T-cell (primary cell): Measurements from ENCODE around the gene INHBE. TPM values are rescaled to one million over a fixed set of nuclear protein-coding genes. Genes with fewer than 3 reads are reported as not detected.

Source experiments
- ATAC-seq, 4 experiments: fragments of 200-7000 bp in 3 of 4; fragments of 150-1000 bp in 1 of 4; cut with Tn5 transposase; replicated peaks in 1 of 4; 1 replicate in 3 of 4; 2 replicates in 1 of 4; pipeline ENCODE4 v1.10.0; 2021; ENCODE audit warnings: moderate library complexity in 3 of 4, mild to moderate bottlenecking in 2 of 4, moderate number of reproducible peaks in 1 of 4
- CTCF ChIA-PET, 2 donors: fragments of 300-600 bp; sonication (Branson Sonifier 250); formaldehyde crosslinking; loops; one replicate each; lab custom pipeline; 2022; ENCODE audit warnings: antibody characterized with exemption in 2 of 2; lab: Charles Lee
- POLR2A ChIA-PET, 2 donors: fragments of 300-600 bp; sonication (Branson Sonifier 250); formaldehyde crosslinking; loops; one replicate each; lab custom pipeline; 2022; ENCODE audit warnings: antibody characterized with exemption in 2 of 2; lab: Charles Lee
- DNase-seq, 35 experiments: peaks; one replicate each; pipeline versions ENCODE4 v3.0.0 to v3.0.0-alpha.2; 2013 to 2023
- H3K27ac ChIP-seq: one replicate; pipeline ENCODE4 v1.5.1; 2013; ENCODE audit warnings: low read length
- H3K27me3 ChIP-seq, 2 experiments: replicated peaks in 1 of 2; 1 replicate in 1 of 2; 2 replicates in 1 of 2; pipeline versions ENCODE4 v1.6.1 to v1.7.0; 2013; ENCODE audit warnings: low read length in 1 of 2, mixed read lengths in 1 of 2; ENCODE audit not compliant: control insufficient read depth in 2 of 2, insufficient read depth in 2 of 2; ENCODE audit errors: extremely low read depth in 1 of 2
- H3K36me3 ChIP-seq, 2 donors: 1 replicate in 1 of 2; 2 replicates in 1 of 2; pipeline versions ENCODE4 v1.6.1 to v1.7.0; 2013; ENCODE audit warnings: low read length in 1 of 2; ENCODE audit not compliant: control insufficient read depth in 2 of 2, insufficient read depth in 1 of 2; ENCODE audit errors: extremely low read depth in 1 of 2
- H3K4me1 ChIP-seq, 2 experiments: 1 replicate in 1 of 2; 2 replicates in 1 of 2; pipeline versions ENCODE4 v1.6.1 to v1.7.0; 2013; ENCODE audit warnings: low read length in 2 of 2, mixed read lengths in 1 of 2; ENCODE audit not compliant: insufficient read depth in 2 of 2, control insufficient read depth in 1 of 2; ENCODE audit errors: extremely low read depth in 1 of 2
- H3K4me3 ChIP-seq, 2 donors: 1 replicate in 1 of 2; 2 replicates in 1 of 2; pipeline versions ENCODE4 v1.5.1 to v1.7.0; 2013; ENCODE audit warnings: mild to moderate bottlenecking in 2 of 2, low read length in 1 of 2, moderate library complexity in 1 of 2; ENCODE audit not compliant: control insufficient read depth in 1 of 2; ENCODE audit errors: extremely low read depth in 1 of 2
- H3K9me3 ChIP-seq: 2 replicates; pipeline ENCODE4 v1.7.0; 2013
- H3K27ac Mint-ChIP-seq, 2 donors: one replicate each; pipeline ENCODE4 v1.8.0; 2020 to 2021; ENCODE audit warnings: mild to moderate bottlenecking in 2 of 2, mixed read lengths in 2 of 2
- H3K27me3 Mint-ChIP-seq, 2 donors: one replicate each; pipeline ENCODE4 v1.8.0; 2021 to 2022; ENCODE audit warnings: mixed read lengths in 2 of 2
- H3K36me3 Mint-ChIP-seq: one replicate; pipeline ENCODE4 v1.8.0; 2021; ENCODE audit warnings: mixed read lengths
- H3K4me1 Mint-ChIP-seq, 3 donors: one replicate each; pipeline ENCODE4 v1.8.0; 2020 to 2022; ENCODE audit warnings: mixed read lengths in 3 of 3, mild to moderate bottlenecking in 1 of 3
- H3K4me3 Mint-ChIP-seq, 3 donors: one replicate each; pipeline ENCODE4 v1.8.0; 2020 to 2022; ENCODE audit warnings: mild to moderate bottlenecking in 3 of 3, mixed read lengths in 3 of 3, moderate library complexity in 3 of 3
- H3K9me3 Mint-ChIP-seq, 3 donors: one replicate each; pipeline ENCODE4 v1.8.0; 2020 to 2022; ENCODE audit warnings: mixed read lengths in 3 of 3
- WGBS: methylation state at CpG from one replicate; pipeline ENCODE4 v1.1.5; 2013; ENCODE audit warnings: missing lambda C conversion rate; ENCODE audit not compliant: insufficient coverage; 5-methylcytosine and 5-hydroxymethylcytosine counted together
- total RNA-seq, 35 experiments: library from RNA in 6 of 35; stranded (reverse) in 6 of 35; fragments of 120-200 nt in 1 of 35; gene quantifications; one replicate each; pipeline versions ENCODE4 v1.2.1 to v1.2.4 and lab custom pipeline; 2013 to 2026

INHBE gene
- total RNA-seq, 5 donors from 2014 or later (not counting 1 experiment from before 2014, with no cell fraction given), result 0.09 to 0.13 (median 0.12) TPM; not detected in 2

DNA sequence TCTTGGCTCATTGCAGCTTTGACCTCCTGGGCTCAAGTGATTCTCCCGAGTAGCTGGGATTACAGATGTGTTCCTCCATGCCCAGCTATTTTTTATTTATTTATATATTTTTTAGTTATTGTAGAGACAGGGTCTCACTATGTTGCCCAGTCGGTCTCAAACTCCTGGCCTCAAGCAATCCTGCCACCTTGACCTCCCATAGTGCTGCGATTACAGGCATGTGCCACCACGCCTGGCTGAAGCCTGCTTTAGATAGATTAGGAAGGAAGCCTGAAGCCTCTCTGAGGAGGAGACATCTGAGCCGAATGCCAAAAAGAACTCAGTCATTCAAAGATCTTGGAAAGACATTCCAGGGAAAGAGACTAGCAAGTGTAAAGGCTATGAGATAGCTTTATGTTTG, 10.4 kb upstream of the INHBE start:
- H3K4me1 ChIP-seq, result no peaks in the 10 kb centered on the region
- Mint-ChIP-seq H3K36me3 (peaks cover 9% of the 10 kb centered on the region), H3K27ac (no peak overlapping the region), H3K27me3 (peaks cover 8 to 9% of the 10 kb centered on the region in 2 donors), H3K4me1 (no peaks in the 10 kb centered on the region), H3K9me3 (peaks cover 0 to 11% (median 6%) of the 10 kb centered on the region in 3 donors), H3K4me3 (no peak overlapping the region)
- H3K36me3 ChIP-seq, result no peaks in the 10 kb centered on the region
- ATAC-seq (no peak), DNase-seq (no peak)
- H3K27me3 ChIP-seq, result peaks cover 0 to 6% of the 10 kb centered on the region in 2 experiments
- POLR2A ChIA-PET, result no interaction called here
- CTCF ChIA-PET, result interaction anchor here in 1 of 2 donors (1.5 kb wide), 1 partner anchor 14 kb away, joined by 4 read pairs; no protein-coding TSS in a partner anchor
- H3K4me3 ChIP-seq, result no peak overlapping the region
- WGBS, result 100% methylated on average over 1 of the region's 5 CpGs
- no peaks in the 10 kb centered on the region for H3K9me3 ChIP-seq
- no peak overlapping the region for H3K27ac ChIP-seq

DNA sequence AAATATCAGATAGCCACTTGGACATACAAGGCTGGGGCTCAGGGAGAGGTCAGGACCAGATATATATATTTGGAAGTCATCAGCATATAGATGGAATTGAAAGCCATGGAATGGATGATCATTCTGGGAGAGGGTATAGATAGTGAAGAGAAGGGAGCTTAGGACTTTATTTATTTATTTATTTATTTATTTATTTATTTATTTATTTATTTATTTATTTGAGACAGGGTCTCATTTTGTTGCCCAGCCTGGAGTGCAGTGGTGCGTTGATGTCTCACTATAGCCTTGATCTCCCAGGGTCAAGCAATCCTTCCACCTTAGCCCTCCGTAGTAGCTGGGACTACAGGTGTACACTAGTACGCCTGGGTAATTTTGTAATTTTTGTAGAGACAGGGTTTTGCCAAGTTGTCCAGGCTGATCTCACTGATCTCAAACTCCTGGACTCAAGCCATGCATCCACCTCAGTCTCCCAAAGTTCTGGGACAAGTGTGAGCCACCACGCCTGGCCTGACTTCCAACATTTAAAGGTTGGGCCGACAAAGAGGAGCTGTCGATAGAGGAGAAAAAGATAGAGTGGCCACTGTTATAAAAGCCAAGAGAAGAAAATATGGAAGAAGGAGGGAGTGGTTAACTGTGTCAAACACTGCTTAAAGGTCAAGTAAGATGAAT, 8.7 kb upstream of the INHBE start:
- ChIA-PET CTCF (interaction anchor here (0.7 to 1.5 kb wide), 2 partner anchors 12 to 15 kb away, joined by 4 read pairs; no protein-coding TSS in a partner anchor), POLR2A (interaction anchor here in 1 of 2 donors (0.5 to 0.6 kb wide), 3 partner anchors 9 to 211 kb away, joined by 3 to 9 read pairs (median 3); no protein-coding TSS in a partner anchor)
- no peak overlapping the region for H3K4me3 ChIP-seq

DNA sequence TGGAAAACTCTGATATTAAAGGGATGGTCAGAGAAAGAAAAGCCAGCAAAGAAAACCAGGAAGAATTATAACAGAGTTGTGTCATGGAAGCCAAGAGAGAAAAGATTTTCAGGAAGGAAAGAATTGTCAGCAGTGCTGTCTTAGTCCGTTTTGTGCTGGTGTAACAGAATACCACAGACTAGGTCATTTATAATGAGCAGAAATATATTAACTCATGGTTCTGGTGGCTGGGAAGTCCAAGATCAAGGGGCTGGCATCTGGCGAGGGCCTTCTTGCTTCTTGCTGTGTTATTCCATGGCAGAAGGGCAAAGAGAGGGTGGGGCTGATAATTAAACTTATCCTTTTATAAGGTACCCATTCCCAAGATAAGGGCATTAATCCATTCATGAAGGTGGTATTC, 6.4 kb upstream of the INHBE start:
- POLR2A ChIA-PET, result interaction anchor here in 1 of 2 donors (0.7 kb wide), 1 partner anchor 8 kb away, joined by 7 read pairs; no protein-coding TSS in a partner anchor
- CTCF ChIA-PET, result interaction anchor here in 1 of 2 donors (0.6 kb wide), 1 partner anchor 27 kb away, joined by 8 read pairs; no protein-coding TSS in a partner anchor
- no peaks in the 10 kb centered on the region for H3K27me3 Mint-ChIP-seq
- no peak overlapping the region for H3K27ac Mint-ChIP-seq
- Histone ChIP-seq H3K27me3 (peaks cover 0 to 18% of the 10 kb centered on the region in 2 experiments), H3K36me3 (no peaks in the 10 kb centered on the region), H3K27ac (no peak overlapping the region), H3K4me1 (no peaks in the 10 kb centered on the region), H3K9me3 (no peaks in the 10 kb centered on the region), H3K4me3 (no peak overlapping the region)
- no peaks in the 10 kb centered on the region for H3K4me1 Mint-ChIP-seq
- no peaks in the 10 kb centered on the region for H3K9me3 Mint-ChIP-seq
- DNase-seq (no peak), ATAC-seq (no peak)
- no peaks in the 10 kb centered on the region for H3K36me3 Mint-ChIP-seq
- no CpG with 5 or more reads among the region's 2 CpGs for WGBS
- no peak overlapping the region for H3K4me3 Mint-ChIP-seq

More for the DNA sequence above, 8.7 kb upstream of the INHBE start:
- H3K9me3 Mint-ChIP-seq, result peaks cover 0 to 7% (median 6%) of the 10 kb centered on the region in 3 donors
- 93% methylated on average over 3 of the region's 6 CpGs for WGBS
- no peak overlapping the region for H3K27ac Mint-ChIP-seq
- H3K9me3 ChIP-seq, result no peaks in the 10 kb centered on the region
- peaks cover 4 to 5% of the 10 kb centered on the region in 2 donors for H3K27me3 Mint-ChIP-seq
- no peaks in the 10 kb centered on the region for H3K36me3 ChIP-seq
- H3K4me3 Mint-ChIP-seq, result no peak overlapping the region
- H3K4me1 ChIP-seq, result no peaks in the 10 kb centered on the region
- H3K27me3 ChIP-seq, result peaks cover 0 to 4% of the 10 kb centered on the region in 2 experiments
- no peaks in the 10 kb centered on the region for H3K4me1 Mint-ChIP-seq
- H3K27ac ChIP-seq, result no peak overlapping the region
- ATAC-seq (no peak), DNase-seq (no peak)
- peaks cover 5% of the 10 kb centered on the region for H3K36me3 Mint-ChIP-seq

- H3K9me3 Mint-ChIP-seq, result no peaks in the 10 kb centered on the region
- ATAC-seq, result no peak
- H3K27ac ChIP-seq, result no peak overlapping the region
- peaks cover 0 to 18% of the 10 kb centered on the region in 2 experiments for H3K27me3 ChIP-seq
- WGBS, result 97% methylated on average over 7 of the region's 7 CpGs
- H3K4me1 Mint-ChIP-seq, result no peaks in the 10 kb centered on the region
- no peaks in the 10 kb centered on the region for H3K36me3 ChIP-seq
- no peak overlapping the region for H3K4me3 Mint-ChIP-seq
- no peaks in the 10 kb centered on the region for H3K9me3 ChIP-seq
- ChIA-PET POLR2A (interaction anchor here in 1 of 2 donors (0.6 kb wide), 1 partner anchor 22 kb away, joined by 3 read pairs; no protein-coding TSS in a partner anchor), CTCF (interaction anchor here in 1 of 2 donors (1.9 kb wide), 1 partner anchor 10 kb away, joined by 8 read pairs; the partner anchor contains the start of gene GLI1)
- H3K4me1 ChIP-seq, result no peaks in the 10 kb centered on the region
- H3K36me3 Mint-ChIP-seq, result no peaks in the 10 kb centered on the region
- H3K27ac Mint-ChIP-seq, result no peak overlapping the region
- no peaks in the 10 kb centered on the region for H3K27me3 Mint-ChIP-seq
- no peak for DNase-seq
- H3K4me3 ChIP-seq, result no peak overlapping the region
Measured at GRCh38 chr12:57449375-57449774, 5.7 kb upstream of the INHBE start.

DNA sequence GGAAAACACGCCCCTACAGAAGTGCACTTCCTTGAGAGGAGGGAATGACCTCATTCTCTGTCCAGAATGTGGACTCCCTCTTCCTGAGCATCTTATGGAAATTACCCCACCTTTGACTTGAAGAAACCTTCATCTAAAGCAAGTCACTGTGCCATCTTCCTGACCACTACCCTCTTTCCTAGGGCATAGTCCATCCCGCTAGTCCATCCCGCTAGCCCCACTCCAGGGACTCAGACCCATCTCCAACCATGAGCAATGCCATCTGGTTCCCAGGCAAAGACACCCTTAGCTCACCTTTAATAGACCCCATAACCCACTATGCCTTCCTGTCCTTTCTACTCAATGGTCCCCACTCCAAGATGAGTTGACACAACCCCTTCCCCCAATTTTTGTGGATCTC, 5.0 kb upstream of the INHBE start:
- Histone ChIP-seq H3K36me3 (no peaks in the 10 kb centered on the region), H3K4me1 (no peaks in the 10 kb centered on the region), H3K27ac (no peak overlapping the region), H3K4me3 (no peak overlapping the region), H3K9me3 (no peaks in the 10 kb centered on the region), H3K27me3 (peaks cover 0 to 24% of the 10 kb centered on the region in 2 experiments)
- H3K36me3 Mint-ChIP-seq, result no peaks in the 10 kb centered on the region
- DNase-seq (no peak), ATAC-seq (no peak)
- ChIA-PET POLR2A (no interaction called here), CTCF (interaction anchor here (0.6 to 1.9 kb wide), 3 partner anchors 9 to 483 kb away, joined by 3 to 8 read pairs (median 5); partner anchors contain the start of gene GLI1 (in 1 of the 2))
- no peak overlapping the region for H3K4me3 Mint-ChIP-seq
- WGBS, result 97% methylated on average over 2 of the region's 3 CpGs
- no peak overlapping the region for H3K27ac Mint-ChIP-seq
- no peaks in the 10 kb centered on the region for H3K9me3 Mint-ChIP-seq
- no peaks in the 10 kb centered on the region for H3K4me1 Mint-ChIP-seq
- no peaks in the 10 kb centered on the region for H3K27me3 Mint-ChIP-seq

- Mint-ChIP-seq H3K36me3 (no peaks in the 10 kb centered on the region), H3K9me3 (no peaks in the 10 kb centered on the region), H3K27ac (no peak overlapping the region), H3K4me1 (peaks cover 7 to 10% (median 8%) of the 10 kb centered on the region in 3 donors), H3K4me3 (no peak overlapping the region), H3K27me3 (peaks cover 0 to 1% of the 10 kb centered on the region in 2 donors)
- ChIA-PET POLR2A (no interaction called here), CTCF (interaction anchor here (0.6 to 2.1 kb wide), 5 partner anchors 8 to 143 kb away, joined by 3 to 10 read pairs (median 5); partner anchors contain the start of gene GLI1 (in 1 of the 2))
- Histone ChIP-seq H3K36me3 (no peaks in the 10 kb centered on the region), H3K9me3 (no peaks in the 10 kb centered on the region), H3K4me3 (no peak overlapping the region), H3K27me3 (peaks cover 0 to 31% of the 10 kb centered on the region in 2 experiments), H3K27ac (no peak overlapping the region), H3K4me1 (peaks cover 0 to 8% of the 10 kb centered on the region in 2 experiments)
- 85% methylated on average over 4 of the region's 6 CpGs for WGBS
- no peak for ATAC-seq
- DNase-seq, result no peak
Measured at GRCh38 chr12:57451233-57451778, 3.8 kb upstream of the INHBE start.
